Stimulated activated CD4-positive, alpha-beta T cell treated with anti-CD3 and anti-CD28 coated beads, TNF-alpha, amount 100 ng/mL, for 24 hours (primary cell): ENCODE data around the gene SERPINA1.

Source experiments
- DNase-seq, 3 experiments: peaks; one replicate each; pipeline ENCODE4 v3.0.0-alpha.2; 2020; ENCODE audit warnings: low read depth in 3 of 3

SERPINA1 gene

GRCh38 chr14:94397289-94398181 lies 9.1 kb upstream of the SERPINA1 start:
- DNase-seq: no peak

DNA sequence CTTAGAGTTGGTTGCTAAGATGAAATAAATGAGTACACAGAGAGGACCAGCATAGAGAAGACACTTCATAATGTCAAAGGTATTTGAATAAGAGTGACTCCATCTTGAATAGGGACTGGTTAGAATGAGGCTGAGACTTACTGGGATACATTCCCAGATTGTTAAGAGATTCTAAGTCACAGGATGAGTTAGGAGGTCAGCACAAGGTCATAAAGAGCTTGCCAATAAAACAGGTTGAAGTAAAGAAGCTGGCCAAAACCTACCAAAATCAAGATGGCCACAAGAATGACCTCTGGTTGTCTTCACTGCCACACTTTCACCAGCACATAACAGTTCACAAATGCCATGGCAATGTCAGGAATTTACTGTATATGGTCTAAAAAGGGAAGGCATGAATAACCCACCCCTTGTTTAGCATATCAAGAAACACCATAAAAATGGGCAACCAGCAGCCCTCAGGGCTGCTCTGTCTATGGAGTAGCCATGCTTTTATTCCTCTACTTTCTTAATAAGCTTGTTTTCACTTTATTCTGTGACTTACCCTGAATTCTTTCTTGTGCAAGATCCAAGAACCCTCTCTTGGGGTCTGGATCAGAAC lies 8.3 kb upstream of the SERPINA1 start:
- no peak for DNase-seq

GRCh38 chr14:94395888-94396574 lies 7.6 kb upstream of the SERPINA1 start:
- DNase-seq: no peak

- DNase-seq: no peak
Observed at GRCh38 chr14:94395282-94395887, 7.0 kb upstream of the SERPINA1 start.

DNA sequence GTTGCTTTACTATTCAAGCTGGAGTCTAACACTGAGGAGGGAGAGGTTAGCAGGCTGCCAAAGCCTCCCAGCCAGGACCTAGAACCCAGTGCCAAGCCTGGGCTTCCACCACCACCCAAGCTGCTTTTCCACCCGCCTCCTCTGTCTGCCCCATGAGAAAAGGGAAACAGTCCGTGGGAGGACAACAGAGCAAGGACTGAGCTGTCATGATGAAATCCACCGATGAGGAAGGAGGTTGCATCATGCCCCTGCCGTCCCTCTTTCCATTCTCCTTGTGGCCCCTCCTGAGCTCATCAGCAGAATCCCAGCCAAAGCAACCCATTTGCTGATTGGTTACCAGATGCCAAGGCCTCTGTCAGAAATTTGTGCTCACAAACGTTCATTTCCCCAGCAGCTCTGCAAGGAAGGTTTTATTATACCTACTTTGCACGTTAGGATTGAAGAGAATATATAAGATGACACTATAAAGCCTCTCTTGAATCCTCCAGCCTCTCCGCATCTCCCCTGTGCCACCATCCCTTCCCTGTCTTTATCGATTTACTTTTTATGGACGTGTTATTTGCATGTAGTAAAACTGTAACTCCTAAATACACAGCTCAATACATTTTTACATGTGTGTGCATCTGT lies 6.3 kb upstream of the SERPINA1 start:
- DNase-seq: peak in 1 of 3 experiments; percentile 14

DNA sequence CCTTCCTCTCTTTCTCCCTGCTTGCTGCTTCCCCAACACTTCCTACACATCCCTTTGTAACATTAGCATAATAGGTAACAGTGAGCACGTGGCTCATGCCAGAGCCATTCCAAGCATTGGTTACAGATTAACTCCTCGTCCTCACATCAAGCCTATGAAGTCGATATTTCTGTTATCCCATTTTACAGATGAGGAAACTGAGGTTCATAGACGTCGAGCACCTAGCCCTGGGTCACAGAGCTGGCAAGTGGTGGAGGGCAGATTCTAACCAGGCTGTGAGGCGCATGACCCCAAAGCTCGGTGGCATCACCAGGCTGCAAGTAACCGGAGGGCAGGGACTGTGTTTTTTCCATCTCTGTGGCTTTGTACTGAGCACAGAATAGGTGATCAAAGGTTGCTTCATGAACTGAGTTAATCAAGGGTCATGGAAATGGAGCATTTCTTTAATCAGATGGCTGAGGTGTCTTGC lies 5.7 kb upstream of the SERPINA1 start:
- DNase-seq: no peak

DNA sequence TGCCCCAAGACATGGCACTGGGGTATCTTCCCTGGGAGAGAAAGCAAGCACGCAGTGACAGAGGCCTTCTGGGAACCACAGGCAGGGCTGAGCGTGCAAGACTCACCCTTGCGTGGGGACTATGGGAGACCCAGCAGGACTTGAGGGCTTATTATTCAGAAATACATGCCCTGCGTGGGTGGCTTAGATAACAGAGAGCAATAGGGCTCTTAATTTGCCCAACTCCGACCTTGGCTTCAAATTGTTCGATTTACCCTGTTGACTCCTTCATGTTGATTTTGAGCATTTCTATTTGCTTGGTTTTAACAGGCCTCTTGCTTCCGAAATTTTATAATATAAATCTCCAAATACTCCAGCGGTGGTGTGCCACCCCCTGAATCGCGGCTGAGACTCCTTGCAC lies 5.1 kb upstream of the SERPINA1 start:
- DNase-seq: no peak

GRCh38 chr14:94392510-94392935 lies 4.1 kb upstream of the SERPINA1 start:
- peak in 1 of 3 experiments; percentile 40 for DNase-seq

- DNase-seq: no peak
Observed at GRCh38 chr14:94391281-94391975, 3.0 kb upstream of the SERPINA1 start.

DNA sequence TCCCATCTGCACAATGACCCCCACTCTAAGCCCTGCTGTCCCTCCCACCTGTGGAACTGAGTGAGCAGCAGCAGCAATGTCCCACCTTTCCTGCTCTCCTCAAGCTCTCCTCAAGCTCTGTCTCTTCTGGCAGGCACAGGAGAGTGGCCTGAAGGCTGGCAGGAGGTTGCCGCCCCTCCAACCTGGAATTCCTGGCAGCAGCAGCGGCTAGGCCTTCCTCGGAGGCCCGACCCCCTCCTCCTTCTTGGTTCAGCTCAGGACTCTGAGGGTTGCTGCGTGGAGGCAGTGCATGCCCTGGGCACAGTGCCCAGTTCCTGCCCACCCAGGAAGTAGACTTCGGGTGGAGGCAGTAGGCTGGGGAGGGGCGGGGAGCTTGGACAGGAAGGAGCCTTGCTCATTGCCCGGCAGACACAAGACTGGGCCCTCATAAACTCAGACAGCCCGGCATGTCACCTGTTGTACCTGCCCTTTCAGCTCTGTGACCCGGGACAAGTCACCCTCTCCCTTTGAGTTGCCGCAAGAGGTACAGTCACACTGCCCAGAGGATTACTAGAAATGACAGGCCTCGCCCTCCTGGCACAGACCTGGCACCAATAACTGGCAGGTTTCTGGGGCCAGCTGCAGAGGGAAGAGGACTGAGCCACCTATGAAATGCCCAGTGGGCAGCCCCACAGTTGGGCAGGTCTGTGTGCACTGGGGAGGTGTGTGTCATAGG lies 2.1 kb upstream of the SERPINA1 start:
- DNase-seq: no peak

DNA sequence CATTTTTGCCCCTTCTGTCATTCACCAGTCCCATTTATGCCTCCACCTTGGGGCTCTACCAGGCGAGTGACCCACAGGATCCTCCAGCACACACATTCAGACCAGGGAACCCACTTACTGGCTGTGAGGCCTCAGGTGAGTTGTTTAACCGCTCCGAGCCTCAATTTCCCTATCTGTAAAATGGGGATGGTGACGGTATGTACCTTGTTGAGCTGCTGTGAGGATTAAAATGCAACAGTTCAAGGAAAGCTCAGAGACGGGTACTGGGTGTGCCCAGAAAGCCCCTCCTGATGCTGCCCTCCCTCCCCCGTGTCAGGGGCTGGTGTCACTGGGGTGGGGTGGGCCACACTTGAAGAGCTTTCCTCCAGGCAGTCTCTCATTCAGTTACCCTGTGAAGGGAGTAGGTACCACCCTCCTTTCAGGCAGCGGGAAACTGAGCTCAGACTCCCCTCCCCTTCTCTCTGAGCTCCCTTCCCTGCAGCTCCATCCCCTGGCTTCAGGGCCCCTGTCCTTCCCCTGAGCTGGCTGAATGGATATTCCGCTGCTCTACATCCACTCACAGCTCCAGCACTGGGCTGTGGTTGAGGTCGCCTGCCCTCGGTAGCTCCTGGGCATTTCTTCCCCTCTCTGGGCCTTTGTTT lies 1.4 kb upstream of the SERPINA1 start:
- no peak for DNase-seq

GRCh38 chr14:94389104-94389469 lies 685 bp upstream of the SERPINA1 start:
- no peak for DNase-seq

GRCh38 chr14:94388027-94388383 lies 397 bp downstream of the SERPINA1 start:
- no peak for DNase-seq

GRCh38 chr14:94387051-94388026 lies 1.1 kb downstream of the SERPINA1 start:
- no peak for DNase-seq

- DNase-seq: no peak
Observed at GRCh38 chr14:94386085-94387031, 2.0 kb downstream of the SERPINA1 start.

DNA sequence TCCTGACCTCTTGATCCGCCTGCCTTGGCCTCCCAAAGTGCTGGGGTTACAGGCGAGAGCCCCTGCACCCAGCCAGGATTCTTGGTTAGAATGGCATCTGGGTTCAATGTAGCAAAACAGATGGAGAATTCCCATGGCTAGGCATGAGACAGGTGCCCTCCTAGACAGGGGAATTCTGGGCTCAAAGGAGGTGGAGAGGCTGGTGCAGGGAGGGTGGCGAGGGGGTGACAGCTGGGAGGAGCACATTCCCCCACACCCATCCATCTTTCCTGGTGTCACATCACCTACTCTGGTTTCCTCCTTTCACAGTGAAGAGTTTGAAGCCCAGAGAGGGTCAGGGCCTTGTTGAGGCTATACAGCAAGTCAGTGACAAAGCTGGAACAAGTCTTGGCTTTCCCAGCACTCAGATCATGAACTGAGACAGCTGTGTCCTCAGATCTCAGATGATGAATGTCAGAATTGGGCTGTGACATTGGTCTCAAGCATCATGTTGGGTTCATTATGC lies 2.8 kb downstream of the SERPINA1 start:
- no peak for DNase-seq

- no peak for DNase-seq
Observed at GRCh38 chr14:94384342-94384741, 4.1 kb downstream of the SERPINA1 start.
